ENCODE results near the gene GRIK3. TPM values are rescaled to one million over a fixed set of nuclear protein-coding genes. Genes with fewer than 3 reads are reported as not detected.

GRIK3 gene
- total RNA-seq, 1 donor from 2014 or later = not detected

GRCh38 chr1:36981771-36982622, 52.3 kb downstream of the GRIK3 start:
- intact Hi-C loops (cut with micrococcal nuclease) = no loop called here

- intact Hi-C loops (cut with micrococcal nuclease) = no loop called here
Measured at GRCh38 chr1:36981126-36981525, 53.2 kb downstream of the GRIK3 start.

- intact Hi-C loops (cut with micrococcal nuclease) = no loop called here
Measured at GRCh38 chr1:36977731-36978406, 56.4 kb downstream of the GRIK3 start.

GRCh38 chr1:36975642-36976041, 58.7 kb downstream of the GRIK3 start:
- intact Hi-C loops (cut with micrococcal nuclease) = no loop called here

DNA sequence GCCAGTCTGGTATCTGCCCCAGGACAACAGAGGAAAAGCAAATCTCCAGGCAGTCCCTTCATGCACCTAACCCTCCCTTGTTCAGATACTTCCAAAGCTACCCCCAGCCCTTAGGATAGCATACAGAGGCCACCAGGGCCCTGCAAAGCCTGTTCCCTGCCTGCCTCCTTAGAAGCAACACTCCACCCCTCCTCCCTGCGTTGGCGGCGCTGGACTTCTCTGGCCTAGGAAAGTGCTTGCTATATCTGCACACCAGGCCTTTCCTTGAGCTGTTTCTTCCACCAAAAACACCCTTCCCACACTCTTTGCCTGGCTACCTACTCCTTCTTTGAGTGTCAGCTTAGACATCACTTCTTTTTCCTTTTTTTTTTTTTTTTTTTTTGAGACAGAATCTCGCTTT, 61.3 kb downstream of the GRIK3 start:
- intact Hi-C loops (cut with micrococcal nuclease) = no loop called here

DNA sequence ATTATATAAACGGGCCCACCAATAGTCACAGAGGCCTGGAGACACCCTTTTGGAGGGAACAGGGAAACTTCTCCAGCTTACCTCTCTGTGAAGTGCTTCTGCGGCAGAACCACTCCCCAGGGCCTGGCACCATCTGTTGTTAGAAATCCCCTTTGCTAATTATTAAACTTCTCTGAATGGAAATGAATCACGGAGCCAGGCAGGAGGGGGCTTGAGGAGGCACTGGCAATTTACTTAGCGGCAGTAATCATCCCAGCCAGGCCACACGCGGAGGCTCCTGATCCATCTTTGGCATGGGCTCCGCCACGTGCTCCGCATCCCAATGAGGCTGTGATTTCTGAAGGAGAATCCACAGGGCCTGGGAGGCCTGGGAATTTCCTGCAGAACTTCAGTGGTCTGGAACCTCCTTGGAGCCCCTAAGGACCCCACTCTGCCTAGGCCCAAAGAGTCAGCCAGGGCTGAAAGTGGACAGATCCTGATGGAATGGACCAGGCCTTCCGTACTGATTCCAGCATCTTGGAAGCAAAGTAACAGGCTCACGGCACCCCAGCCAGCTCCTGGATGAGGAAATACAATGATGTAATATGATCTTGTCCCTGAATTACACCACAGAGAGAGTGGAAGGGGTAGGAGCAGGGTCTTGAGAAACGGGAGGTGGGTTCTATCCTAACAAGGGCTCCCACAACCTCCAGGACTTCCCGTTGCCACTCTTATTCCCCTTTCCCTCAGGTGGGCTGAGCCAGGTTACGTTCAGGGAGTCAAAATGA, 62.3 kb downstream of the GRIK3 start:
- intact Hi-C loops (cut with micrococcal nuclease) = no loop called here

DNA sequence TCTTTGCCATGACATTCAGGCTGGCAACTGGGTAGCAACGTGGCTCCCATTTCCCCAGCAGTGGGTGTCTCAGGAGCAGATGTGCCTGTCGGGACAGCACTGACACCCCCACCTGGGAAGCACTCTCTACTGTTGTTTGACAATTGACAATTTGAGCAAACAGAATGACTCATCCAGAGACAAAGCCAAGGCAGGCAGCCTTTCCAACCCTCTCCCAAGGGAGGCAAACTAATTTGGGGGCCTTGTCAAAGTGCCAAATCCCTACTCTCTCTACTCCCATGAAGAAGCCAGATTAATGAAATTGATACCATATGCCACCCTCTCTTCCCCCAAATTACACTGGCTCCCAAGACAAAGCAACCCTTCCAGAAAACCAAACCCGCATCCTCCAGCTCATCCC, 65.6 kb downstream of the GRIK3 start:
- intact Hi-C loops (cut with micrococcal nuclease) = no loop called here

DNA sequence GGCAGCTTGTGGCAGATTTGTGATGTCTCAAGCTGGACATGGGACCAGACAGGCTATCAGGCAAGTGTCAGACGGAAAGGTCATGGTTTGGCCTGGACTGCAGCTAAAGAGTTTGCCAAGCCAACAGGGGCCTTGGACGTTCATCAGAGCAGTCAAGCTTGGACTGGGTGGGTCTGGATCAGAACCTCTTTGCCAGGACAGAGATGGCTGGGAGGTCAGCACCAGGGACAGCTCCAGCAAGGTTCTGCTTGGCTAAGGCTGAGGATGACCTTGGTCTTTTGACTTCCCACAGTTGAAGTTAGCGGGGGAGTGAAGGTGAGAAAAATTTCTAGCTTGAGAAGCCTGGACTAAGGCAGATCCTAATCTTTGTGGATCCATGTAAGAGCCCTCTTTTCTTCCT, 68.1 kb downstream of the GRIK3 start:
- intact Hi-C loops (cut with micrococcal nuclease) = no loop called here

- intact Hi-C loops (cut with micrococcal nuclease) = no loop called here
Measured at GRCh38 chr1:36965275-36966159, 68.8 kb downstream of the GRIK3 start.

DNA sequence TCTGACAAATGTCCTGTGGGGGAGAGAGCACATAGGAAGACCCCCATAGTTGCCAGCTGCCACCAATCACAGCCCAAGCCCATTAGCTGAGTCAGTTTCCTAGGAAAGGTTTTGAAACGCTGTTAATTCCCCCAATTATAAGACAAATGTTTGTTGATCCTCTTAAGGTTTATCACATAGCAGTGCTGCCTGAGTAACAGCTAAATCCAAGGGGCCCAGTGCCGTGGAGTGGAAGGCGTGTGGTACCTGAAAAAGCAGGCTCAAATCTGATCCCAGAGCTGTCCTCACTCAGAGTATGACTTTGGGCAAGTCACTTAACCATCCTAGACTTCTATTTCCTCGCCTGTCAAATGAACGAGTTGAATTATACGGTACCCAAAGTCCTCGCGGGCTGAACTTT, 69.5 kb downstream of the GRIK3 start:
- intact Hi-C loops (cut with micrococcal nuclease) = no loop called here

GRCh38 chr1:36963006-36963405, 71.3 kb downstream of the GRIK3 start:
- intact Hi-C loops (cut with micrococcal nuclease) = no loop called here

- intact Hi-C loops (cut with micrococcal nuclease) = no loop called here
Measured at GRCh38 chr1:36961062-36961615, 73.2 kb downstream of the GRIK3 start.

GRCh38 chr1:36956570-36956969, 77.7 kb downstream of the GRIK3 start:
- intact Hi-C loops (cut with micrococcal nuclease) = no loop called here

GRCh38 chr1:36955016-36955415, 79.3 kb downstream of the GRIK3 start:
- intact Hi-C loops (cut with micrococcal nuclease) = no loop called here

DNA sequence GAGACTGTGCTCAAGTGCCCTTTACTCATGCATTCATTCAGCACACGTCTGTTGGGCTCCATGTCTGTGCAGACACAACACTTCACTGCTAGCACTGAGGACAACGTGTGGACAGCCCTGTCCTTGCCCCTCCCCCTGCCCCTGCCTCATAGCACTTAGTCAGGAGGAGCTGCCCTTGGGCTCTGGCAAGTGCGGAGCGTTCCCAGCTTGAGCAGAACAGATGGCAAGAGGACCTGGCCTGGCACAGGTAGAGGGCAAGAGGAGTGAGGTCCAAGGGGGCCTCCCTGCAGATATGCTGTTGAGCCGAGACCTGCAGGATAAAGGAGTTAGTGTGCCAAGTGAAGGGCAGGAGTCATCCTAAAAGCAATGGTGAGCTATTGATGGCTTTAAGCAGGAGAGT, 81.3 kb downstream of the GRIK3 start:
- intact Hi-C loops (cut with micrococcal nuclease) = no loop called here

DNA sequence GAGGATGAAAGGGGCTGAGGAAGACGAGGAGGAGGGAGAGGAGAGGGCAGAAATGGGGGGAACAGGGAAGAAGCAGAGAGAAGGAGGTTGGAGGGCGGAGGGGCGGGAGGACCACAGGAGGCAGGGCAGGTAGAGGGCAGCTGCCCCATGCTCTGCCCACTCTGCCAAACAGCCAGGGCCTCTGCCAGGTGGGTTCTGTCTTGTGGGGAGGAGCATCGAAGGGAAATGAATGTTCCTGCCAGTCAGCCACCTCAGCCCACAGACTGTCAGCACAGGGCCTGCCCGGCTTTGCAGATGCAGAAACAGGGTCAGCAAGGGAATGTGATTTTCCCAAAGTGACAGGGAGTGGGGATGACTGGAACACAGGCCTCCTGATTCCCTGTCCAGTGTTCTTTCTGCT, 82.6 kb downstream of the GRIK3 start:
- intact Hi-C loops (cut with micrococcal nuclease) = no loop called here

DNA sequence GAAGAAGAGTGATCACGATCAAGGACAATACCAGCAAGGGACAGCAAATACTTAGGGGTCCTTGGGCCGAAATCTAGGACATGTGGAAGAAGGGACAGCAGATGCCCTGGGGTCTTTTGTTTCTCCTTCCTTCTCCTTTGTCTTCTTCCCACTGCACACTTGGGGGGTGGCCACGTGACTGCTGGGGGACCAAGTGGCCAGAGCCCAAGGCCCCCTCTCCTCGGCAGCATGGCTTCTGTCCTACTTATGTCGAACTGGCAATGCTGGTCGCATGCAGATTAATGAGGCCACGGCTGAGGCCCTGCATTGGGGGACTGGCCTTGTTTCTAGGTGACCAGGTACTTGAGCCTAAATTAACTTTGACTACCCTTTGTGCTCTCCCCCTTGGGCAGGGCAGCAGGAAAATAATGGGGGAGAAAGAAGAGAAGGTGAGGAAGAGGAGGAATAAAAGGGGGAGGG, 83.0 kb downstream of the GRIK3 start:
- intact Hi-C loops (cut with micrococcal nuclease) = no loop called here

DNA sequence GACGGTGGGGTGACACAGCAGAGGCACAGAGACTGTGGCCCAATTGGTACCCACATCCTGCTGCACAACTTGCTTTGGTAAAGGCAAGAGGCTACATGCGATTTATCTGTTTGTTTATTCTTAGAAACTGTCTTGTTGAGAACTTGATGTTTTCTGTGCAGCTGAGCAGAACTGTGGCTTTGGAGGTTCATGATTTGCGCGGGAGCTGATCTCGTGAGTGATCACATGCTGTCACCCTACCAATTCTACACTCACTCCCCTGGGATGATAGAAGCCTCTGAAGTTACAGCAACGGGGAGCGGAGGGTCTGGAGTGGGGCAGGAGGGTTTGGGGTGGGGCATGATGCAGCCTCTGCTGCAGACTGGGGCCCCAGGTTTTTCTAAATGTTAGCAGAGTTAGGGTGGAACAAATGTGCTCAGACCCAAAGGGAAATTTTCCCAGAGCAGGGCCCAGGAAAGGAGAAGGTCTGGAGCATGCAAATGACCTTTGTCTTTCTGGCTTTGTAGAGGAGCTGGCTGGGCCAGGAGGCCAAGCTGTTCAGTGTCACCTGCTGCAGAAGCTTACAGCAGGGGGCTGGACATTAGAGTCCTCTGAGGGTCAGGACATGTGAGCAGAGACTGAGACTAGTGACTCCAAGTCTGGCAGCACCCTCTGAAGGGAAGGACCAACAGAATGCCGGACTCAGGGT, 83.6 kb downstream of the GRIK3 start:
- intact Hi-C loops (cut with micrococcal nuclease) = no loop called here

- intact Hi-C loops (cut with micrococcal nuclease) = no loop called here
Measured at GRCh38 chr1:36948606-36949005, 85.7 kb downstream of the GRIK3 start.

DNA sequence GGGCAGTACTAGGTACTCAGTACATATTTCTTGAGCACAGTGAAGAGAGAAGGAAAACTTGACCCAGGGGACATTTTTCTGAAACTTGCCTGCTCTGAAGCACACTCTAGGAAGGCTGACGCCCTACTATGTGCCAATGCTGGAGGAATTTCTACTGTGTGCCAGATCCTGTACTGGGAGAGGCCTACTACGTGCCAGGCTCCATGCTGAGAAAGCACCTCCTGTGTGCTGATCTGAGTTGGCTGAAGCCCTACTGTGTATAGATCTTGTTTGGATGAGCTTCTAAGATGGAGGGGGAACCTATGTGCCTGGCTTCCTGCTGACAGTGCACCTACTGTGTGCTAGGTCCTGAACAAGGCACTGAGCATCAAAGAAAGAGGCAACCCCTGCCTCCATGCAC, 86.2 kb downstream of the GRIK3 start:
- intact Hi-C loops (cut with micrococcal nuclease) = no loop called here

Measured in T-helper 2 cell treated with Interferon-gamma antibody and Interleukin-4, amounts not matched to agents 100 ng/mL and 5 ng/mL, for 36 hours (primary cell).